Fibroblast of skin of right biceps (primary cell): ENCODE measurements around the gene EXOSC6.
"Not testable (repeated sequence)": the region's sequence is repeated elsewhere in the genome, so short reads cannot be mapped to it uniquely, and the experiment has no call there.

Experiments
- DNase-seq: peaks from one replicate; pipeline ENCODE4 v3.0.0-alpha.2; 2013

EXOSC6 gene

DNA sequence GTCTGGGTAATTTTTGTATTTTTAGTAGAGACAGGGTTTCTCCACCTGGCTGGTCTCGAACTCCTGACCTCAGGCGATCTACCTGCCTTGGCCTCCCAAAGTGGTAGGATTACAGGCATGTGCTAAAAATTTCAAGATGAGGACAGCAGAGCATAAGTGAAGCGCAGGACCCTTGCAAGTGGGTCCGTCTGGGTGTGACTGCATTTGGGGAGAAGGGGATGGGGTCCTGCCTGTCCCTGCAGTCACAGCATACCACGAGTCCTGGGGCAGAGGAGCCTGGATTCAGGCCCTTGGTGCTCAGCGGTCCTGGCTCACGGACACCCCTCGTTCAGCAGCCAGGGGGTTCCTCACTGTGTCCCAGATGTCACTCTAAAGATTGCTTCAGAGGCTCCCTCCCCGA, 53.5 kb downstream of the EXOSC6 start:
- DNase-seq = not testable (repeated sequence)

DNA sequence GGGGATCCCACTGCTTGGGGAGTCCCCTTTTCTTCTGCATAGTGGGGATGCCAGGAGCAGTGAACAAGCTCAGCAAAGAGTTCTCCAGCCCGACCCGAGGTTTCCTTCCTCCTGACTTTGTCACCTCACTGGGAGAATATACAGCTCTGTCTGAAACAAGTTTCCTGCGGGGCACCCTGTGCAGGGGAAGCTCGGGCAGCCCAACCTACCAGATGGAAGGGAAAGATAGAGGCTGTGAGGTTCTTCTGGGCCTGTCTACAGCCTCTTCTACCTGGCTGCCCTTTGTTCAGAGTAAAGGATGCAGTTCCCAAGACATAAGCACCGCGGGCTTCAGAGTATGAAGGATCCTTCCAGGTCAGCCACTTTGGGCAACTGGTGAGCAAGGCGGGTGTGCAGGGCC, 54.1 kb downstream of the EXOSC6 start:
- DNase-seq = not testable (repeated sequence)
